ENCODE measurements around the gene MLH1.
"Not testable (repeated sequence)": the region's sequence is repeated elsewhere in the genome, so short reads cannot be mapped to it uniquely, and the experiment has no call there.

GRCh38 chr3:36947814-36948213 is 45.5 kb upstream of the MLH1 start:
- TF ChIP-seq CTCF (IDR thresholded peaks at IDR 0.05); POLR2A (IDR thresholded peaks at IDR 0.05); POLR2AphosphoS5 (IDR thresholded peaks at IDR 0.05; ENCODE audit: insufficient read depth in 1 of 2, low read depth in 1 of 2): not testable (repeated sequence)
